Mesenchymal stem cell (in vitro differentiated cells and primary cell): ENCODE measurements around the gene LBH.
A peak's percentile ranks its signal among the peaks of the same experiment; 100 is the strongest.

Experiments
- DNase-seq: peaks from one replicate; pipeline ENCODE4 v3.0.0-alpha.2; 2013
- H2AFZ ChIP-seq: one replicate; pipeline ENCODE4 v1.6.1; 2013; ENCODE audit warnings: low read depth, mild to moderate bottlenecking, control low read depth, inconsistent platforms, low read length, moderate library complexity
- H2AK5ac ChIP-seq: 2 replicates; pipeline ENCODE4 v1.6.1; 2013; ENCODE audit warnings: low read length, moderate library complexity, mild to moderate bottlenecking, inconsistent platforms; ENCODE audit not compliant: severe bottlenecking
- H2BK120ac ChIP-seq: one replicate; pipeline ENCODE4 v1.6.1; 2013; ENCODE audit warnings: low read depth, mild to moderate bottlenecking, inconsistent platforms, low read length, moderate library complexity
- H2BK12ac ChIP-seq, 2 experiments: one replicate each; pipeline ENCODE4 v1.6.1; 2013; ENCODE audit warnings: inconsistent platforms in 2 of 2, low read length in 2 of 2, mild to moderate bottlenecking in 2 of 2, moderate library complexity in 2 of 2, control low read depth in 1 of 2
- H2BK15ac ChIP-seq: one replicate; pipeline ENCODE4 v1.6.1; 2013; ENCODE audit warnings: mild to moderate bottlenecking, low read depth, inconsistent platforms; ENCODE audit not compliant: poor library complexity, severe bottlenecking
- H2BK5ac ChIP-seq: 2 replicates; pipeline ENCODE4 v1.6.1; 2013; ENCODE audit warnings: low read depth, mild to moderate bottlenecking, low read length, control low read depth, inconsistent platforms; ENCODE audit not compliant: poor library complexity, severe bottlenecking
- H3K14ac ChIP-seq, 2 experiments: one replicate each; pipeline ENCODE4 v1.6.1; 2013; ENCODE audit warnings: inconsistent platforms in 2 of 2, low read length in 2 of 2, control low read depth in 1 of 2, mild to moderate bottlenecking in 1 of 2, moderate library complexity in 1 of 2
- H3K18ac ChIP-seq, 2 experiments: one replicate each; pipeline ENCODE4 v1.6.1; 2013; ENCODE audit warnings: inconsistent platforms in 2 of 2, low read length in 2 of 2, control low read depth in 1 of 2, low read depth in 1 of 2, mild to moderate bottlenecking in 1 of 2
- H3K23ac ChIP-seq, 2 experiments: one replicate each; pipeline ENCODE4 v1.6.1; 2013; ENCODE audit warnings: inconsistent platforms in 2 of 2, low read length in 2 of 2, mild to moderate bottlenecking in 2 of 2, moderate library complexity in 2 of 2, control low read depth in 1 of 2
- H3K27ac ChIP-seq: 2 replicates; pipeline ENCODE4 v1.5.1; 2013; ENCODE audit warnings: mild to moderate bottlenecking, moderate library complexity, low read length, control low read depth, inconsistent platforms; ENCODE audit not compliant: poor library complexity, severe bottlenecking
- H3K27me3 ChIP-seq, 2 experiments: 2 replicates each; pipeline versions ENCODE4 v1.6.1 to v1.7.0; 2013; ENCODE audit warnings: low read length in 2 of 2, mild to moderate bottlenecking in 2 of 2, moderate library complexity in 2 of 2, control low read depth in 1 of 2, inconsistent platforms in 1 of 2; ENCODE audit not compliant: control insufficient read depth in 1 of 2, insufficient read depth in 1 of 2
- H3K36me3 ChIP-seq, 2 experiments: 2 replicates each; pipeline versions ENCODE4 v1.6.1 to v1.7.0; 2013; ENCODE audit warnings: low read length in 2 of 2, control low read depth in 1 of 2, inconsistent platforms in 1 of 2, low read depth in 1 of 2, mild to moderate bottlenecking in 1 of 2; ENCODE audit not compliant: insufficient read depth in 2 of 2, control insufficient read depth in 1 of 2
- H3K4ac ChIP-seq, 2 experiments: one replicate each; pipeline ENCODE4 v1.6.1; 2013; ENCODE audit warnings: inconsistent platforms in 2 of 2, low read length in 2 of 2, mild to moderate bottlenecking in 2 of 2, moderate library complexity in 2 of 2, control low read depth in 1 of 2, low read depth in 1 of 2
- H3K4me1 ChIP-seq: 2 replicates; pipeline ENCODE4 v1.6.1; 2013; ENCODE audit warnings: low read depth, low read length, control low read depth; ENCODE audit not compliant: control insufficient read depth, insufficient read depth
- H3K4me2 ChIP-seq: 2 replicates; pipeline ENCODE4 v1.6.1; 2013; ENCODE audit warnings: low read length, mild to moderate bottlenecking, inconsistent platforms; ENCODE audit not compliant: poor library complexity, severe bottlenecking
- H3K4me3 ChIP-seq, 2 experiments: 2 replicates each; pipeline versions ENCODE4 v1.5.1 to v1.7.0; 2013; ENCODE audit warnings: low read length in 2 of 2, mild to moderate bottlenecking in 2 of 2, control low read depth in 1 of 2, low read depth in 1 of 2; ENCODE audit not compliant: insufficient read depth in 1 of 2
- H3K79me1 ChIP-seq: replicated peaks from 2 replicates; pipeline ENCODE4 v1.6.1; 2013; ENCODE audit warnings: mild to moderate bottlenecking, control low read depth, low read length, inconsistent platforms; ENCODE audit not compliant: poor library complexity, severe bottlenecking
- H3K9ac ChIP-seq: 2 replicates; pipeline ENCODE4 v1.7.0; 2013; ENCODE audit warnings: mild to moderate bottlenecking, low read length, moderate library complexity
- H3K9me3 ChIP-seq: 2 replicates; pipeline ENCODE4 v1.7.0; 2013; ENCODE audit warnings: mild to moderate bottlenecking, low read length; ENCODE audit not compliant: control insufficient read depth
- H4K8ac ChIP-seq: one replicate; pipeline ENCODE4 v1.6.1; 2013; ENCODE audit warnings: inconsistent platforms, mild to moderate bottlenecking, low read length, moderate library complexity
- H4K91ac ChIP-seq: one replicate; pipeline ENCODE4 v1.6.1; 2013; ENCODE audit warnings: mild to moderate bottlenecking, low read length, inconsistent platforms
- WGBS: methylation state at CpG from one replicate; pipeline ENCODE4 v1.1.7; 2013; ENCODE audit warnings: mixed read lengths; 5-methylcytosine and 5-hydroxymethylcytosine counted together

The LBH gene

DNA sequence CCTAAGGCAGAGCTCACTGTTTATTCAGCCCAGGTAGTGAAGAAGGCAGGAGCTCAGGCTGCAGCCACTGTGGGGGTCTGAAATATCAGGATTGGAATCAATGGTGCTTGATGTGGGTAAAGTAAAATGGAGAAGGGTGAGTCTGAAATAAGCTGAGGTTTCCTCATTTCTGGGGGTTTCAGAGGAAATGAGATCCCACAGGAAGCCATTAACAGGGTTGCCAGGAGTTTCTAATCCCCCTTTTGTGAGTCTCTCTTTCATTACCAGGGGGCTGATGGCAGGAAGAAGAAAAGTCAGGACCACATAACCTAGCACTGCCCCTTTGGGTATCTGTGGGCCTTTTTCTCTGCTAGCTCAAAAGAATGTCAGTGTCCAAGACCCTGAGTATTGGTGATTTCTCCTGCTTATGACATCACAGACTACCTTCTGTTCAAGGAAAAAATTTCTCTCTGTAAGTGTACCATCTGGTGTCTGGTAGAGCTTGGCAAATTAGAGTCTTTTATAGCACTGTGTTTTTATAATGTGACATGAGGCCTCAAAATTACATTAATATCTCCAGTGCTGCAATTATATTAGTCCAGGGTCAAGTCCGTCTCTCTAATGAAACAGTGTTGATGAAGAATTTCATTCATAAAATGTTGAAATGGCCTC is 56.0 kb downstream of the LBH start:
- H3K4me2 ChIP-seq, result no peak overlapping the region
- DNase-seq, result no peak
- no peak overlapping the region for H3K23ac ChIP-seq
- no peak overlapping the region for H3K18ac ChIP-seq
- no peak overlapping the region for H2BK5ac ChIP-seq
- no peak overlapping the region for H3K14ac ChIP-seq
- H3K9me3 ChIP-seq, result no peaks in the 10 kb centered on the region
- H2BK12ac ChIP-seq, result no peak overlapping the region
- H4K8ac ChIP-seq, result no peak overlapping the region
- no peak overlapping the region for H2AK5ac ChIP-seq
- peak overlapping the region; percentile 36 for H2BK15ac ChIP-seq
- 100% methylated on average over 1 of the region's 1 CpG for WGBS
- no peak overlapping the region for H2AFZ ChIP-seq
- H3K27me3 ChIP-seq, result peaks cover 0 to 4% of the 10 kb centered on the region in 2 experiments
- no peaks in the 10 kb centered on the region for H3K79me1 ChIP-seq
- no peaks in the 10 kb centered on the region for H3K4me1 ChIP-seq
- H3K9ac ChIP-seq, result no peak overlapping the region
- H3K36me3 ChIP-seq, result no peaks in the 10 kb centered on the region
- H4K91ac ChIP-seq, result no peak overlapping the region
- no peak overlapping the region for H3K27ac ChIP-seq
- no peak overlapping the region for H3K4ac ChIP-seq
- no peak overlapping the region for H3K4me3 ChIP-seq
- no peak overlapping the region for H2BK120ac ChIP-seq

DNA sequence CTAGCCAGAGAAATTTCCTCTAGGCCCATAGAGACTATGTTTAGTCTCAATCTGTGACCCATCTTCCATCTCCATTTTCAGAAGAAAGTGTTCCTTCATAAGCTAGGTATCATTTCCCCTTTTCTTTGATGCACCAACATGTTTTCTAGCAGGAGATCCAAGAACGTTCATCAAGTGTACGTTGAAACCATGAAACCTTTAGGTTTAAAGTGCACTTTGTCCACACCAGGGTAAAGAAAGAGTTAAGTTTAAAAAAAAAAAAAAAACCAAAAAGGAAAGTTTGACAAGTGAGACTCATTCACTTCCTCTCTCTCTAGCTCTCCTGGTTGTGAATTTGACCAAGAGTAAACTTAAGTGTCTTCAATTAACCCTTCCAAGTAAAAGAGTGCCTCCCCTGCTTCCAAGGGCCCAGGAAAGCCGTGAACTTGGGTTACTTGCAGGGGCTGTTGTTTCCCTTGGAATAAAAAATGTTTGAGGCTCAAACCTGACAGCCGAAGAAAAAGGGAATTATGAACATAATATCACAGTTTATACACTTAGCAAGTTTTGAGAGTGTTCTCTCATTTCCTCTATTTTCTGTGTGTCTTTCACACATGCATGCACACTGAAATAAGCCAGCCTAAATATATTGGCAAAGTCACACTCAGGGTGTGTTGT is 56.7 kb downstream of the LBH start:
- Histone ChIP-seq H2AFZ (no peak overlapping the region), H2BK5ac (no peak overlapping the region), H3K14ac (no peak overlapping the region), H3K9me3 (no peaks in the 10 kb centered on the region), H3K4me3 (no peak overlapping the region), H3K79me1 (no peaks in the 10 kb centered on the region), H3K23ac (no peak overlapping the region), H3K4ac (no peak overlapping the region), H2AK5ac (no peak overlapping the region), H3K4me2 (no peak overlapping the region), H4K91ac (no peak overlapping the region), H3K9ac (no peak overlapping the region), H4K8ac (no peak overlapping the region), H3K27ac (no peak overlapping the region), H3K27me3 (peaks cover 0 to 3% of the 10 kb centered on the region in 2 experiments), H3K36me3 (no peaks in the 10 kb centered on the region), H3K18ac (no peak overlapping the region), H2BK15ac (no peak overlapping the region), H2BK120ac (no peak overlapping the region), H3K4me1 (no peaks in the 10 kb centered on the region), H2BK12ac (no peak overlapping the region)
- WGBS, result 67% methylated on average over 2 of the region's 4 CpGs
- DNase-seq, result no peak

DNA sequence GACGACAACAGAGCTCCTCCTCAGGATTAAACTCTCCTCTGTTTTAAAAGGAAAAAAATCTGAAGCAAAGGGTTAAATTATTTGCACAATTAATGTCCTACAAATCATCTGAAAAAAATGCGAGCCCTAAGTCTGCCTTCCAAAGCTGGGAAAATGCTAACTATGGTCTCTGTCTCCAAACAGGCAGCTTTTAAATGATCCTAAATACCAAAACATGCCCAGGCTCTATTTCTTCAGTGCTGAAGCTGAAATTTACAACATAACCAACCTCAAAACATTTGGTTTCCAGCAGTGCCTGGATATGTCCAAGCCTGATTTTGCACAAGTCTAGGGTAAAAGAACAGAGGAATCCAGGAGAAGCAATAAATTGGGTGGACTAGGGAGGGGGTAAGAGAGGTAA is 57.2 kb downstream of the LBH start:
- peaks cover 0 to 3% of the 10 kb centered on the region in 2 experiments for H3K27me3 ChIP-seq
- H3K9me3 ChIP-seq, result no peaks in the 10 kb centered on the region
- no peak overlapping the region for H2BK15ac ChIP-seq
- H2BK12ac ChIP-seq, result no peak overlapping the region
- H4K91ac ChIP-seq, result no peak overlapping the region
- H2AFZ ChIP-seq, result no peak overlapping the region
- H3K27ac ChIP-seq, result no peak overlapping the region
- no peak overlapping the region for H3K23ac ChIP-seq
- no peak overlapping the region for H3K4ac ChIP-seq
- no peak overlapping the region for H4K8ac ChIP-seq
- no peak overlapping the region for H2BK5ac ChIP-seq
- no peak overlapping the region for H3K9ac ChIP-seq
- H3K79me1 ChIP-seq, result no peaks in the 10 kb centered on the region
- no peaks in the 10 kb centered on the region for H3K36me3 ChIP-seq
- H3K4me2 ChIP-seq, result no peak overlapping the region
- no peaks in the 10 kb centered on the region for H3K4me1 ChIP-seq
- no peak overlapping the region for H3K4me3 ChIP-seq
- no peak for DNase-seq
- H2BK120ac ChIP-seq, result no peak overlapping the region
- H3K14ac ChIP-seq, result no peak overlapping the region
- no peak overlapping the region for H3K18ac ChIP-seq
- 1% methylated on average over 2 of the region's 2 CpGs for WGBS
- H2AK5ac ChIP-seq, result no peak overlapping the region

DNA sequence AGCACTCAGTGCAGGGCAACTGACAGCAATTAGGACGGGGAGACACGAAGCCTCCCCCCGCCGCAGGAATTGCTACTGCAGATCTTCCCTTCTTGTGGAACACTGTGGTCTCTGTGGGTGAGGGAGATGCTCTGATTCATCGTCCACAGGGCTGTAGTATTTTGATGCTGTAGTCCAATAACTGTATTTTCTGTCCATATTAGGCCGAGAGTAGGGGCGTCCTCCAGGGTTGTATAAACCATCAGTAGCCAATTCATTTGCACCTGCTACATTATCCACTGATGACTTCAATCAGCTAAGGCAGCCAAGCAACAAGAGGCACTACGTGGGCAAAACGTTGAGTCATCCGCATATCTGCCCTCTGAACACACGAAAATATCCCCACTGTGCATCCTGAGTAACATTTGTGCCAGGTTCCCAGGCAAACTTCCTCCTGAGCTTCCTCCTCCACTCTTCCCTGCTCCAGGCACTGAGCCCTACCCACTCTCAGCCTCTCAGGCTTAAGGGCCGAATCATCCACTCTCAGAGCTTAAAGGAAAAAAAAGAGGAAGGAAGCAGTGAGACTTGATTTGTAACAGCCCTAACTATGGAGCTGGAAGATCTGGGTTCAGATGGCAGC is 62.1 kb downstream of the LBH start:
- no peak overlapping the region for H3K4me2 ChIP-seq
- peak overlapping the region; percentile 70 for H4K91ac ChIP-seq
- H3K23ac ChIP-seq, result no peak overlapping the region
- H2BK15ac ChIP-seq, result no peak overlapping the region
- peak overlapping the region in 1 of 2 experiments; percentile 34 for H3K18ac ChIP-seq
- no peaks in the 10 kb centered on the region for H3K36me3 ChIP-seq
- H2BK12ac ChIP-seq, result no peak overlapping the region
- DNase-seq, result peak; percentile 82
- H3K27ac ChIP-seq, result no peak overlapping the region
- no peak overlapping the region for H3K4me3 ChIP-seq
- H2BK120ac ChIP-seq, result no peak overlapping the region
- no peak overlapping the region for H2BK5ac ChIP-seq
- no peaks in the 10 kb centered on the region for H3K4me1 ChIP-seq
- no peaks in the 10 kb centered on the region for H3K9me3 ChIP-seq
- H3K14ac ChIP-seq, result peak overlapping the region in 1 of 2 experiments; percentile 44
- H3K79me1 ChIP-seq, result no peaks in the 10 kb centered on the region
- WGBS, result 46% methylated on average over 11 of the region's 12 CpGs
- peak overlapping the region; percentile 3 for H3K9ac ChIP-seq
- no peak overlapping the region for H2AK5ac ChIP-seq
- peak overlapping the region; percentile 23 for H4K8ac ChIP-seq
- H3K27me3 ChIP-seq, result peaks cover 0 to 3% of the 10 kb centered on the region in 2 experiments
- H3K4ac ChIP-seq, result no peak overlapping the region
- H2AFZ ChIP-seq, result no peak overlapping the region
